Spleen (tissue), 11 donors: ENCODE results near the gene LIN7C. TPM values are rescaled to one million over a fixed set of nuclear protein-coding genes. Genes with fewer than 3 reads are reported as not detected.

Source experiments
- DNase-seq: peaks from one replicate; pipeline ENCODE4 v3.0.0-alpha.2; 2020
- H3K27ac ChIP-seq, 8 donors: fragments of 200-600 bp; sonication (generic) in 7 of 8; 1 replicate in 4 of 8; 2 replicates in 4 of 8; pipeline versions ENCODE4 v1.5.0 to v1.8.0; 2016 to 2021; ENCODE audit warnings: inconsistent platforms in 4 of 8, mild to moderate bottlenecking in 4 of 8, moderate library complexity in 1 of 8
- H3K27me3 ChIP-seq, 7 donors: fragments of 200-600 bp; sonication (generic) in 6 of 7; replicated peaks in 1 of 7; 1 replicate in 4 of 7; 2 replicates in 3 of 7; pipeline versions ENCODE4 v1.5.0 to v1.8.0; 2016 to 2021; ENCODE audit warnings: inconsistent platforms in 3 of 7, mild to moderate bottlenecking in 1 of 7
- H3K36me3 ChIP-seq, 6 donors: fragments of 200-600 bp; sonication (generic) in 5 of 6; 1 replicate in 4 of 6; 2 replicates in 2 of 6; pipeline versions ENCODE4 v1.5.0 to v1.8.0; 2016 to 2021; ENCODE audit warnings: inconsistent platforms in 2 of 6
- H3K4me1 ChIP-seq, 6 donors: fragments of 200-600 bp; sonication (generic) in 5 of 6; 1 replicate in 3 of 6; 2 replicates in 3 of 6; pipeline versions ENCODE4 v1.5.0 to v1.8.0; 2016 to 2021; ENCODE audit warnings: inconsistent platforms in 3 of 6
- H3K4me3 ChIP-seq, 8 donors: fragments of 200-600 bp; sonication (generic) in 7 of 8; 1 replicate in 4 of 8; 2 replicates in 4 of 8; pipeline versions ENCODE4 v1.5.0 to v1.8.0; 2016 to 2021; ENCODE audit warnings: inconsistent platforms in 4 of 8, mild to moderate bottlenecking in 4 of 8, moderate library complexity in 2 of 8
- H3K9me3 ChIP-seq, 8 donors: fragments of 200-600 bp; sonication (generic) in 7 of 8; 1 replicate in 4 of 8; 2 replicates in 4 of 8; pipeline versions ENCODE4 v1.5.0 to v1.8.0; 2016 to 2021; ENCODE audit warnings: inconsistent platforms in 4 of 8
- CTCF ChIP-seq, 11 experiments: fragments of 200-600 bp in 7 of 11; fragments of 450-650 bp in 4 of 11; sonication (generic) in 4 of 11; IDR thresholded peaks in 8 of 11; conservative IDR thresholded peaks in 3 of 11; 1 replicate in 7 of 11; 2 replicates in 4 of 11; pipeline versions ENCODE4 v1.4.0 to v1.8.0; 2016 to 2021; ENCODE audit warnings: antibody characterized with exemption in 11 of 11, inconsistent platforms in 4 of 11, mild to moderate bottlenecking in 1 of 11
- POLR2A ChIP-seq, 3 donors: fragments of 450-650 bp; IDR thresholded peaks; one replicate each; pipeline ENCODE4 v1.5.1; 2017; ENCODE audit warnings: antibody characterized with exemption in 3 of 3, mild to moderate bottlenecking in 1 of 3
- POLR2AphosphoS5 ChIP-seq, 3 donors: sonication (generic); formaldehyde crosslinking; IDR thresholded peaks; one replicate each; pipeline ENCODE4 v1.5.1; 2017; ENCODE audit warnings: antibody characterized with exemption in 3 of 3
- WGBS, 5 donors: extraction: QIAGEN DNeasy Blood & Tissue Kit in 3 of 5; methylation state at CpG; one replicate each; pipeline versions ENCODE4 v1.1.5 to v1.1.7; 2013 to 2018; 5-methylcytosine and 5-hydroxymethylcytosine counted together
- intact Hi-C: fragments of 100-400 bp; cut with DNase I; formaldehyde crosslinking; loops from one replicate; pipeline ENCODE4 v1.15.0; 2023; ENCODE audit warnings: low total_unique reads
- polyA plus RNA-seq, 3 donors: library from polyadenylated mRNA; stranded (reverse); fragments of 200-250 nt; gene quantifications; one replicate each; pipeline ENCODE4 v1.2.1, GENCODE V29; 2013
- total RNA-seq, 7 donors: library from RNA; depleted of rRNA in 3 of 7; stranded (reverse); fragments of >200 nt in 3 of 7; fragmentation: NEBNext Ultra II Directional in 4 of 7; extraction: Animal tissue kit (Norgen Biotek cat#: 25700) in 4 of 7; gene quantifications; one replicate each; pipeline versions ENCODE4 v1.1.0 to v1.2.1, GENCODE V29; 2016 to 2021
- donor health status: healthy with polysubstance abuse.
- donor health status: DM: no; HTN: no; CAD: no; lungs with moderate emphysema.
- donor health status: DM: no; HTN: no; CAD: no.
- donor health status: Bipolar disorder and iron deficiency.
- donor health status: healthy.
- donor health status: DM: no; HTN: no; CAD: no.
- donor health status: DM: yes; HTN: yes; CAD: no.

LIN7C gene
- total and polyA plus RNA-seq, 10 donors: 4.8 to 42.4 (median 30.5) TPM

- intact Hi-C loops: no loop called here
- Histone ChIP-seq H3K4me3 (no peak overlapping the region), H3K27me3 (no peaks in the 10 kb centered on the region), H3K36me3 (no peaks in the 10 kb centered on the region), H3K9me3 (no peaks in the 10 kb centered on the region), H3K4me1 (no peaks in the 10 kb centered on the region), H3K27ac (no peak overlapping the region)
- WGBS, 5 donors: 77 to 94% (median 90%) methylated on average over 2 of the region's 2 CpGs
- no peak for TF ChIP-seq POLR2A (IDR thresholded peaks at IDR 0.05)
- no peak for TF ChIP-seq POLR2AphosphoS5 (IDR thresholded peaks at IDR 0.05)
- TF ChIP-seq CTCF (IDR thresholded peaks at IDR 0.05 in 8 of 11, conservative IDR thresholded peaks at IDR 0.05 in 3 of 11): no peak
- no peak for DNase-seq
These were observed 45.8 kb upstream of the LIN7C start for GRCh38 chr11:27552341-27552740.

- Histone ChIP-seq H3K9me3 (no peaks in the 10 kb centered on the region), H3K36me3 (no peaks in the 10 kb centered on the region), H3K27me3 (no peaks in the 10 kb centered on the region), H3K4me3 (no peak overlapping the region), H3K4me1 (no peaks in the 10 kb centered on the region), H3K27ac (no peak overlapping the region)
- intact Hi-C loops: no loop called here
- no peak for DNase-seq
- TF ChIP-seq POLR2AphosphoS5 (IDR thresholded peaks at IDR 0.05) (no peak), POLR2A (IDR thresholded peaks at IDR 0.05) (no peak), CTCF (IDR thresholded peaks at IDR 0.05 in 8 of 11, conservative IDR thresholded peaks at IDR 0.05 in 3 of 11) (no peak)
These were observed 44.6 kb upstream of the LIN7C start for GRCh38 chr11:27551127-27551526.

DNA sequence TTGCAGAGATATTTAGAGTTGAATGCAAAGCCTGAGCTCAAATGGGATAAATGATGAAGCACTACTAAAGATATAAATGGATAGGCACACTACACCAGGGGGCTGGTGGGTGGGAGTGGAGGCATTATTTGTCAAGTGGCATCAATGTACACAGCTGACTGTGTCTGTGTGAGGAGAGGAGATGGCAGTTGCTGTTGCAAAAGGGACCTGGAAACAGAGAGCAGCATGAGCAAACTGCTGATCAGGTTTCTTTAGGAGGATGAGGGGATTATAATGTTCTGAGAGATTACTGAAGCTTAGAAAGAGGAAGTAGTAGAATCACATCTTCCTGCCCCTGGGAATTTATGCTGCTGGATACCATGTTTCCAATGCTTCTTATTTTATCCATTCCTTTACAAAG is 39.4 kb upstream of the LIN7C start:
- Histone ChIP-seq H3K4me1 (no peaks in the 10 kb centered on the region), H3K27ac (no peak overlapping the region), H3K9me3 (no peaks in the 10 kb centered on the region), H3K36me3 (no peaks in the 10 kb centered on the region), H3K27me3 (no peaks in the 10 kb centered on the region), H3K4me3 (no peak overlapping the region)
- intact Hi-C loops: no loop called here
- no peak for DNase-seq
- TF ChIP-seq CTCF (IDR thresholded peaks at IDR 0.05 in 8 of 11, conservative IDR thresholded peaks at IDR 0.05 in 3 of 11) (no peak), POLR2A (IDR thresholded peaks at IDR 0.05) (no peak), POLR2AphosphoS5 (IDR thresholded peaks at IDR 0.05) (no peak)

GRCh38 chr11:27545035-27545434 is 38.5 kb upstream of the LIN7C start:
- Histone ChIP-seq H3K4me3 (no peak overlapping the region), H3K36me3 (no peaks in the 10 kb centered on the region), H3K27me3 (no peaks in the 10 kb centered on the region), H3K27ac (no peak overlapping the region), H3K4me1 (no peaks in the 10 kb centered on the region), H3K9me3 (no peaks in the 10 kb centered on the region)
- TF ChIP-seq POLR2AphosphoS5 (IDR thresholded peaks at IDR 0.05) (no peak), CTCF (IDR thresholded peaks at IDR 0.05 in 8 of 11, conservative IDR thresholded peaks at IDR 0.05 in 3 of 11) (no peak), POLR2A (IDR thresholded peaks at IDR 0.05) (no peak)
- WGBS, 5 donors: 92 to 97% (median 94%) methylated on average over 3 of the region's 3 CpGs
- DNase-seq: no peak
- intact Hi-C loops: no loop called here
